Smooth muscle cell (in vitro differentiated cells): ENCODE data around the gene MAPK10. TPM values are rescaled to one million over a fixed set of nuclear protein-coding genes. Genes with fewer than 3 reads are reported as not detected.
A peak's percentile ranks its signal among the peaks of the same experiment; 100 is the strongest.

Experiments used
- DNase-seq: peaks from one replicate; lab custom pipeline; 2025; ENCODE audit not compliant: unreplicated experiment; lab: John Stamatoyannopoulos, UW
- H2AFZ ChIP-seq: fragments of 200-600 bp; sonication (generic); 2 replicates; pipeline ENCODE4 v1.6.0; 2016; ENCODE audit warnings: antibody characterized with exemption, low read depth, mild to moderate bottlenecking
- H3F3A ChIP-seq: fragments of 200-600 bp; sonication (generic); 2 replicates; pipeline ENCODE4 v1.6.0; 2017; ENCODE audit warnings: antibody characterized with exemption, low read depth
- H3K27ac ChIP-seq: fragments of 200-600 bp; sonication (generic); 2 replicates; pipeline ENCODE4 v1.5.1; 2016; ENCODE audit warnings: low read depth, mild to moderate bottlenecking
- H3K27me3 ChIP-seq: fragments of 200-600 bp; sonication (generic); 2 replicates; pipeline ENCODE4 v1.6.1; 2016; ENCODE audit warnings: low read depth, mild to moderate bottlenecking
- H3K36me3 ChIP-seq: fragments of 200-600 bp; sonication (generic); 2 replicates; pipeline ENCODE4 v1.5.1; 2016; ENCODE audit warnings: low read depth
- H3K4me1 ChIP-seq: fragments of 200-600 bp; sonication (generic); 2 replicates; pipeline ENCODE4 v1.5.1; 2016; ENCODE audit warnings: low read depth
- H3K4me2 ChIP-seq: fragments of 200-600 bp; sonication (generic); 2 replicates; pipeline ENCODE4 v1.6.0; 2016; ENCODE audit warnings: mild to moderate bottlenecking
- H3K4me3 ChIP-seq: fragments of 200-600 bp; sonication (generic); 2 replicates; pipeline ENCODE4 v1.5.1; 2016; ENCODE audit warnings: mild to moderate bottlenecking
- H3K79me2 ChIP-seq: fragments of 200-600 bp; sonication (generic); 2 replicates; pipeline ENCODE4 v1.6.0; 2016; ENCODE audit warnings: low read depth, mild to moderate bottlenecking
- H3K9ac ChIP-seq: fragments of 200-600 bp; sonication (generic); 2 replicates; pipeline ENCODE4 v1.6.0; 2016; ENCODE audit warnings: low read depth
- H3K9me3 ChIP-seq: fragments of 200-600 bp; sonication (generic); replicated peaks from 2 replicates; pipeline ENCODE4 v1.5.1; 2016; ENCODE audit warnings: low read depth
- H4K20me1 ChIP-seq: fragments of 200-600 bp; sonication (generic); 2 replicates; pipeline ENCODE4 v1.6.0; 2016; ENCODE audit warnings: low read depth
- CTCF ChIP-seq: fragments of 200-600 bp; sonication (generic); IDR thresholded peaks from 2 replicates; pipeline ENCODE4 v1.5.1; 2017; ENCODE audit warnings: borderline replicate concordance, mild to moderate bottlenecking, antibody characterized with exemption; ENCODE audit not compliant: insufficient read depth, poor library complexity, severe bottlenecking
- WGBS: methylation state at CpG from one replicate; pipeline ENCODE4 v1.1.7; 2016; ENCODE audit warnings: low lambda C conversion rate; 5-methylcytosine and 5-hydroxymethylcytosine counted together
- polyA plus RNA-seq: library from polyadenylated mRNA; unstranded; fragments of >200 nt; fragmentation: Nextera tagmentation; extraction: Ambion mirVana; gene quantifications from 2 replicates; pipeline ENCODE4 v1.2.1, GENCODE V29; 2016
- total RNA-seq: library from RNA; depleted of rRNA; stranded (reverse); fragments of >200 nt; gene quantifications from 2 replicates; pipeline ENCODE4 v1.2.3, GENCODE V29; 2014

The MAPK10 gene
- total and polyA plus RNA-seq, 2 experiments from 2014 or later, result 2.4 to 13.3 TPM

- no peak overlapping the region for H3K27ac ChIP-seq
- no peaks in the 10 kb centered on the region for H4K20me1 ChIP-seq
- peaks cover 8% of the 10 kb centered on the region for H3K4me1 ChIP-seq
These were observed 339.9 kb downstream of the MAPK10 start for GRCh38 chr4:86019906-86020305.

GRCh38 chr4:86019362-86019761 is 340.5 kb downstream of the MAPK10 start:
- Histone ChIP-seq H3K4me2 (no peak overlapping the region), H3K9me3 (no peaks in the 10 kb centered on the region), H3K4me3 (no peak overlapping the region), H3K27me3 (no peaks in the 10 kb centered on the region), H3K4me1 (peaks cover 13% of the 10 kb centered on the region), H3K36me3 (no peaks in the 10 kb centered on the region), H3K79me2 (no peaks in the 10 kb centered on the region), H2AFZ (no peak overlapping the region), H3K27ac (no peak overlapping the region), H3F3A (no peaks in the 10 kb centered on the region), H4K20me1 (no peaks in the 10 kb centered on the region), H3K9ac (no peak overlapping the region)
- no peak for TF ChIP-seq CTCF
- 93% methylated on average over 1 of the region's 1 CpG for WGBS
- no peak for DNase-seq

More at GRCh38 chr4:86019906-86020305, 339.9 kb downstream of the MAPK10 start:
- H3K9me3 ChIP-seq, result no peaks in the 10 kb centered on the region
- TF ChIP-seq CTCF, result no peak
- no peaks in the 10 kb centered on the region for H3K27me3 ChIP-seq
- no peaks in the 10 kb centered on the region for H3K79me2 ChIP-seq
- H3F3A ChIP-seq, result no peaks in the 10 kb centered on the region
- no peak for DNase-seq
- no peak overlapping the region for H3K9ac ChIP-seq
- H3K4me3 ChIP-seq, result no peak overlapping the region
- H2AFZ ChIP-seq, result no peak overlapping the region
- no peak overlapping the region for H3K4me2 ChIP-seq
- no peaks in the 10 kb centered on the region for H3K36me3 ChIP-seq

GRCh38 chr4:86015412-86016350 is 344.2 kb downstream of the MAPK10 start:
- Histone ChIP-seq H4K20me1 (no peaks in the 10 kb centered on the region), H3K4me1 (peaks cover 14% of the 10 kb centered on the region), H3F3A (no peaks in the 10 kb centered on the region), H3K9ac (no peak overlapping the region), H3K4me2 (peak overlapping the region; percentile 60), H3K36me3 (no peaks in the 10 kb centered on the region), H3K4me3 (no peak overlapping the region), H3K79me2 (no peaks in the 10 kb centered on the region), H3K27ac (peak overlapping the region; percentile 11), H3K27me3 (no peaks in the 10 kb centered on the region), H3K9me3 (no peaks in the 10 kb centered on the region), H2AFZ (no peak overlapping the region)
- no peak for TF ChIP-seq CTCF
- WGBS, result 94% methylated on average over 2 of the region's 2 CpGs
- no peak for DNase-seq

DNA sequence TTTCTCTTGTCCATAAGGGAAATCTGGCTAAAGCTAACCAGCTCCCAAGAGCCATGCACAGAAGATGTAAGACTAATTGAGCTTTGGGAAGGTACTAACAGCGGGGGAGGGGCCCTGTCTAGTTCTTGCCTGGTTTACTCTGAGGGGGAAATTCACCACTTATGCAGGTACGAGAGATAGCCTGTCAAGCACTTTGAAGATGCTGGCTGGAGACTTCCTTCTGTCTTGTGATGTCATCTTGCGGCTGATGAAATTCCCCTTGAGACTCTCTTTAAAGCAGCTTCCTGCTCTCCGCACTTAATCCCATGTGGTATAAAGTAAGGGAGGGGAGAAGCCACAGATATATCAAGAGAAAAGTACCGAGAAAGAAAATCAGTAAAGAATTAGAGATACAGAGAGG is 345.3 kb downstream of the MAPK10 start:
- peak overlapping the region; percentile 60 for H3K4me2 ChIP-seq
- DNase-seq, result no peak
- no peak overlapping the region for H3K4me3 ChIP-seq
- peaks cover 14% of the 10 kb centered on the region for H3K4me1 ChIP-seq
- TF ChIP-seq CTCF, result no peak
- no peaks in the 10 kb centered on the region for H3K27me3 ChIP-seq
- H4K20me1 ChIP-seq, result no peaks in the 10 kb centered on the region
- peak overlapping the region; percentile 11 for H3K27ac ChIP-seq
- WGBS, result 33% methylated on average over 5 of the region's 5 CpGs
- no peaks in the 10 kb centered on the region for H3K79me2 ChIP-seq
- no peak overlapping the region for H3K9ac ChIP-seq
- H2AFZ ChIP-seq, result no peak overlapping the region
- no peaks in the 10 kb centered on the region for H3K36me3 ChIP-seq
- no peaks in the 10 kb centered on the region for H3K9me3 ChIP-seq
- H3F3A ChIP-seq, result no peaks in the 10 kb centered on the region
